Activated CD8-positive, alpha-beta memory T cell treated with anti-CD3 and anti-CD28 coated beads, Interleukin-2, amount 10 ng/mL, durations not matched to agents 7 days and 5 days (primary cell): ENCODE measurements around the gene LRP10. TPM values are rescaled to one million over a fixed set of nuclear protein-coding genes. Genes with fewer than 3 reads are reported as not detected.
A peak's percentile ranks its signal among the peaks of the same experiment; 100 is the strongest.
"Not testable (repeated sequence)": the region's sequence is repeated elsewhere in the genome, so short reads cannot be mapped to it uniquely, and the experiment has no call there.

Experiments used
- ATAC-seq: fragments of 150-1000 bp; cut with Tn5 transposase; one replicate; pipeline ENCODE4 v1.10.0; 2021; ENCODE audit warnings: moderate library complexity
- CTCF ChIA-PET: fragments of 350-600 bp; sonication (Branson Sonifier 250); formaldehyde crosslinking; loops from one replicate; lab custom pipeline; 2021; ENCODE audit warnings: antibody characterized with exemption; lab: Charles Lee
- DNase-seq: peaks from one replicate; pipeline ENCODE4 v3.0.0-alpha.2; 2020
- H3K27ac Mint-ChIP-seq: one replicate; pipeline ENCODE4 v1.8.0; 2021; ENCODE audit warnings: mild to moderate bottlenecking, mixed read lengths
- H3K27me3 Mint-ChIP-seq: one replicate; pipeline ENCODE4 v1.8.0; 2021; ENCODE audit warnings: mixed read lengths
- H3K36me3 Mint-ChIP-seq: one replicate; pipeline ENCODE4 v1.8.0; 2021; ENCODE audit warnings: mild to moderate bottlenecking, mixed read lengths
- H3K4me1 Mint-ChIP-seq: one replicate; pipeline ENCODE4 v1.8.0; 2021; ENCODE audit warnings: mixed read lengths
- H3K4me3 Mint-ChIP-seq: one replicate; pipeline ENCODE4 v1.8.0; 2021; ENCODE audit warnings: mild to moderate bottlenecking, moderate library complexity, mixed read lengths
- H3K9me3 Mint-ChIP-seq: one replicate; pipeline ENCODE4 v1.8.0; 2022; ENCODE audit warnings: low read depth, mixed read lengths
- total RNA-seq, 2 experiments: library from RNA; stranded (reverse); gene quantifications; one replicate each; pipeline ENCODE4 v1.2.3, GENCODE V29; 2021

Gene LRP10, protein sequence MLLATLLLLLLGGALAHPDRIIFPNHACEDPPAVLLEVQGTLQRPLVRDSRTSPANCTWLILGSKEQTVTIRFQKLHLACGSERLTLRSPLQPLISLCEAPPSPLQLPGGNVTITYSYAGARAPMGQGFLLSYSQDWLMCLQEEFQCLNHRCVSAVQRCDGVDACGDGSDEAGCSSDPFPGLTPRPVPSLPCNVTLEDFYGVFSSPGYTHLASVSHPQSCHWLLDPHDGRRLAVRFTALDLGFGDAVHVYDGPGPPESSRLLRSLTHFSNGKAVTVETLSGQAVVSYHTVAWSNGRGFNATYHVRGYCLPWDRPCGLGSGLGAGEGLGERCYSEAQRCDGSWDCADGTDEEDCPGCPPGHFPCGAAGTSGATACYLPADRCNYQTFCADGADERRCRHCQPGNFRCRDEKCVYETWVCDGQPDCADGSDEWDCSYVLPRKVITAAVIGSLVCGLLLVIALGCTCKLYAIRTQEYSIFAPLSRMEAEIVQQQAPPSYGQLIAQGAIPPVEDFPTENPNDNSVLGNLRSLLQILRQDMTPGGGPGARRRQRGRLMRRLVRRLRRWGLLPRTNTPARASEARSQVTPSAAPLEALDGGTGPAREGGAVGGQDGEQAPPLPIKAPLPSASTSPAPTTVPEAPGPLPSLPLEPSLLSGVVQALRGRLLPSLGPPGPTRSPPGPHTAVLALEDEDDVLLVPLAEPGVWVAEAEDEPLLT
- total RNA-seq = 10 to 100 TPM; 59.0 to 60.1 TPM

DNA sequence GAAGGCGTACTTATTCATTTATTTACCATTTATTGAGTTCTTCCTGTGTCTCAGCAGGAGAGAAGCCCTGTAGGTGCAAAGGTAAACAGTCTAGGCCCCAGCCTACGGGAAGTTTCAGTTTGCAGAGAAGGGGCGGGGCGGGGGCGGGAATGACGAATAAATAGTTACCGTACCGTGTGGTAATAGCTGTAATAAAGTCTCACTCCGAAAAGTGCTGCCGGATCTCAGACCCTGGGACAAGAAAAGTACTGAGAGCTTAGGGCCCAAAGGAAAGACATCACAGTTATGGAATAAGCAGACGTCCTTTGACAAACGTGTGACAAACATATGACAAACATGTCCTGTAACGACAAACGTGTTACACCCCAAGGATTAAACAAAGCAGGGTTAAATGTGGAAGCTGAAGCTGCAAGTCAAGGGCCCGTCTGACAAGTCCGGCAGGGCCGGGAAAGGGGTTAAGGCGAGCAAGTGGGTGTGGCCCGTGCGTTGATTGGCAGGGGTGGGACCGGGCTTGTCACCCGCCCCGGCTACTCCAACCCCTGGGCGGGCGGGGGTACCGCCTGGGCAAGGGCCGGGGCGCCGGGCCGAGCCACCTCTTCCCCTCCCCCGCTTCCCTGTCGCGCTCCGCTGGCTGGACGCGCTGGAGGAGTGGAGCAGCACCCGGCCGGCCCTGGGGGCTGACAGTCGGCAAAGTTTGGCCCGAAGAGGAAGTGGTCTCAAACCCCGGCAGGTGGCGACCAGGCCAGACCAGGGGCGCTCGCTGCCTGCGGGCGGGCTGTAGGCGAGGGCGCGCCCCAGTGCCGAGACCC lies at the start of gene LRP10:
TSS of gene LRP10 (plus strand) at position 517 of the 809 bp plus-strand sequence. CDS start 564 bp downstream, outside the sequence.
- Mint-ChIP-seq H3K4me1 (peaks cover 32% of the 10 kb centered on the region), H3K4me3 (peak within 1 kb of the TSS; percentile 88), H3K9me3 (no peaks in the 10 kb centered on the region), H3K36me3 (peaks cover 19% of the 10 kb centered on the region), H3K27me3 (no peaks in the 10 kb centered on the region), H3K27ac (peak within 1 kb of the TSS; percentile 98)
- DNase-seq (peak; percentile 92), ATAC-seq (peak; percentile 89)
- CTCF ChIA-PET = interaction anchor here (0.6 to 5.6 kb wide), 22 partner anchors 11 to 361 kb away, joined by 3 to 126 read pairs (median 8); partner anchors contain the start of genes OXA1L, PRMT5, RBM23 and REM2

DNA sequence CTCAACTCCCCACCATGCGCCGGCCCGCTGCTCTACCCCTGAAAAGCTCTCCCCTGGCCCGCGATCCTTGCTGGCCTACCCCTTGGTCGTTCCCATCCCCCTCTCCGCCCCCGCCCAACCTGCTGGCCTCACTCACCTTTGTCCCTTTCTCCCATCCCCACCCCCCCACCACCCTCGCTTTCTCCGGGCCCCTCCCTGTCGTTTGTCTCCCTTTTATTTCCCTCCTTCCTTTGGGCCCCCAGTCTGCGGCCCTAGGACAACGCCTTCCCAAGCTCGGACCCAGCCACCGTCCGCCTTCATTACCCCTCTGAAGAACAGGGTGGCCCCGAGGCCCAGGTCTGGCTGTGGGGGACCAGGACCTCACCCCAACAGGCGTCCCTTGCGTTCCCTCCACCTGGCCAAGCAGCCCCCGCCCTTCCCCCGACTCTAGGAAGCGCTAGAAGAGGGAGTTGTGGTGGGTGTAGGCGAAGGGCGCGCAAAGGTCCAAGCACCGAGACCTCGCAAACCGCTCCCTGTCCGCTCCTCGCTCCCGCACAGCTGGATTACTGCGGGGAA lies 49.4 kb upstream of the LRP10 start:
- no peak for ATAC-seq
- peaks cover 29% of the 10 kb centered on the region for H3K4me1 Mint-ChIP-seq
- no peaks in the 10 kb centered on the region for H3K9me3 Mint-ChIP-seq
- DNase-seq = no peak
- H3K27ac Mint-ChIP-seq = no peak overlapping the region
- CTCF ChIA-PET = interaction anchor here (0.6 to 7.8 kb wide), 37 partner anchors 8 to 266 kb away, joined by 3 to 239 read pairs (median 6); partner anchors contain the start of genes ABHD4, AJUBA, CDH24 and DAD1
- H3K36me3 Mint-ChIP-seq = no peaks in the 10 kb centered on the region
- H3K27me3 Mint-ChIP-seq = peaks cover 28% of the 10 kb centered on the region
- H3K4me3 Mint-ChIP-seq = peak overlapping the region; percentile 30

DNA sequence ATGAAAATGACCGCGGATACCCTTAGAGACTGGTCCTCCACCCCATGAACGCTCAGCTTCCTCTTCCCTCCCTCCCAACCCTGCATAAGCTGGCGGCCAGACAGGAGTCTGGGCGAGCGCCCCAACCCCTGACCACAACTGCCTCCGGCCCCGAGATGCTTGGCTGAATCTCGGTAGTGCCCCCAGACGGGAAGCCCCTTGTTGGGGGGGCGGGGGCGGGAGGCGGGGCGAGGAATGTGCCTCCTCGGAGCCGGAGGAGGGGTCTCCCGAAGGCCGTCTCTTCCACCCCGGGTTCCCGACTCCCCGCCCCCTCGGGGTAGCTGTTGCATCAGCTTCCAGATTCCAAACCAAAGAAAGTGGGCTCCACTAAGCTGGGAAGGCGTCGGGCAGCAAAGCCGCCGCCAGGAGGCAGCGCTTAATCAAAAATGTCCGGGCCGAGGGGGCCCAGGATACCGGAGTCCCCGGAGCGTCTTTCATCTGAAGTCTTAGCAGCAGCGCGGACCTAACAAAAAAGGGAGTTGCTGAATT lies 48.9 kb upstream of the LRP10 start:
- CTCF ChIA-PET = interaction anchor here (0.6 to 7.8 kb wide), 41 partner anchors 8 to 997 kb away, joined by 3 to 239 read pairs (median 6); partner anchors contain the start of genes ABHD4, AJUBA, CDH24 and DAD1
- DNase-seq (peak; percentile 81), ATAC-seq (peak; percentile 94)
- Mint-ChIP-seq H3K4me3 (peak overlapping the region; percentile 30), H3K36me3 (no peaks in the 10 kb centered on the region), H3K27me3 (peaks cover 28% of the 10 kb centered on the region), H3K9me3 (no peaks in the 10 kb centered on the region), H3K27ac (no peak overlapping the region), H3K4me1 (peaks cover 29% of the 10 kb centered on the region)

DNA sequence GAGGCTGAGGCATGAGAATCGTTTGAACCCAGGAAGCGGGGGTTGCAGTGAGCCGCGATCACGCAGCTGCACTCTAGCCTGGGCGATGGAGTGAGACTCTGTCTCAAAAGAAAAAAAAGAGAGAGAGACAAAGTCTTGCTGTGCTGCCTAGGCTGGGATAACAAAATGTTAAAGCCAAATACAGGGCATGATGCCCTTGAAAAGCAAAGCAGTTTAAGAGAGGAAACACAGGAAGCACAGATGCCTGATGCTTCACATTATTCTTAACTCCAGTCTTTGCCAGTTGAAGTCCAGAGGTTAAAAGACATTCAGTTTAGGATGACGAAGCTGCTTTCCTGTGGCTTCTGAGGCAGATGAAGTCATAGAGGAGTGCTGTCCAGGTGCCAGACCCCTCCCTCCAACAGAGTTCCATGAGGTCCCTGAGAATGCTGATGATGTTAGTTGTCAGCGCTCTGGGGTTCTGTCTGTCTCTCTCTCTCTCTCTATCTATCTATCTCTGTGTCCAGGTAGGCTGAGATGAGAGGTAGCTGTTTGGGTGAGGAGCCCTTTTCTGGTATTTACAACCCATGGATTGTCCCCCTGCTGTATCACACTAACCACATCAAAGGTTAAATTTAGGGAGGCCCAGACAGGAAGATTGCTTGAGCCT lies 46.7 kb upstream of the LRP10 start:
- no peak for DNase-seq
- Mint-ChIP-seq H3K27me3 (peaks cover 23% of the 10 kb centered on the region), H3K4me3 (no peak overlapping the region), H3K36me3 (peaks cover 5% of the 10 kb centered on the region), H3K4me1 (peaks cover 30% of the 10 kb centered on the region), H3K27ac (no peak overlapping the region), H3K9me3 (no peaks in the 10 kb centered on the region)
- no peak for ATAC-seq
- CTCF ChIA-PET = interaction anchor here (1.0 to 7.8 kb wide), 16 partner anchors 13 to 253 kb away, joined by 3 to 239 read pairs (median 8); partner anchors contain the start of genes AJUBA, DAD1, LRP10 and PRMT5

DNA sequence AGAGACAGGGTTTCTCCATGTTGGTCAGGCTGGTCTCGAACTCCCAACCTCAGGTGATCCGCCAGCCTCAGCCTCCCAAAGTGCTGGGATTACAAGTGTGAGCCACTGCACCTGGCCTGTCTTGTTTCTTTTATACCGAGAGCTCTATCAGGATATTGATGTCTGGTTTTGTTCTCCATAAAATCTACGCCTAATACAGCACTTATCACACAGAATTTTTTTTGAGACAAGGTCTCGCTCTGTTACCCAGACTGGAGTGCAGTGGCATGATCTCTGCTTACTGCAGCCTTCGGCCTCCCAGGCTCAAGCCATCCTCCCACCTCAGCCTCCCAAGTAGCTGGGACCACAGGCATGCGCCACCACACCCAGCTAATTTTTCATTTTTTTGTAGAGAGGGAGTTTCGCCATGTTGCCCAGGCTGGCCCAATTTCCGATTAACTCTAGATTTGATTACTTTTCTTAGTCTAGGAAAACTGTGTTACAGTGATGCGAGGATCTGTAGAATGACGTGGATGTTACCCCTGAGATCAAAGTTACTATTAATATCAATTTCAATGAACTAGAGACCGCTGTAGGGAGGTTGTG lies 42.4 kb upstream of the LRP10 start:
- CTCF ChIA-PET = interaction anchor here (0.8 to 10.0 kb wide), 10 partner anchors 10 to 272 kb away, joined by 3 to 143 read pairs (median 6); partner anchors contain the start of gene RBM23
- H3K4me1 Mint-ChIP-seq = peaks cover 32% of the 10 kb centered on the region
- H3K9me3 Mint-ChIP-seq, ATAC-seq, DNase-seq, H3K27me3 Mint-ChIP-seq: not testable (repeated sequence)
- H3K36me3 Mint-ChIP-seq = peaks cover 22% of the 10 kb centered on the region
- H3K4me3 Mint-ChIP-seq = peak overlapping the region; percentile 92
- H3K27ac Mint-ChIP-seq = peak overlapping the region; percentile 96

DNA sequence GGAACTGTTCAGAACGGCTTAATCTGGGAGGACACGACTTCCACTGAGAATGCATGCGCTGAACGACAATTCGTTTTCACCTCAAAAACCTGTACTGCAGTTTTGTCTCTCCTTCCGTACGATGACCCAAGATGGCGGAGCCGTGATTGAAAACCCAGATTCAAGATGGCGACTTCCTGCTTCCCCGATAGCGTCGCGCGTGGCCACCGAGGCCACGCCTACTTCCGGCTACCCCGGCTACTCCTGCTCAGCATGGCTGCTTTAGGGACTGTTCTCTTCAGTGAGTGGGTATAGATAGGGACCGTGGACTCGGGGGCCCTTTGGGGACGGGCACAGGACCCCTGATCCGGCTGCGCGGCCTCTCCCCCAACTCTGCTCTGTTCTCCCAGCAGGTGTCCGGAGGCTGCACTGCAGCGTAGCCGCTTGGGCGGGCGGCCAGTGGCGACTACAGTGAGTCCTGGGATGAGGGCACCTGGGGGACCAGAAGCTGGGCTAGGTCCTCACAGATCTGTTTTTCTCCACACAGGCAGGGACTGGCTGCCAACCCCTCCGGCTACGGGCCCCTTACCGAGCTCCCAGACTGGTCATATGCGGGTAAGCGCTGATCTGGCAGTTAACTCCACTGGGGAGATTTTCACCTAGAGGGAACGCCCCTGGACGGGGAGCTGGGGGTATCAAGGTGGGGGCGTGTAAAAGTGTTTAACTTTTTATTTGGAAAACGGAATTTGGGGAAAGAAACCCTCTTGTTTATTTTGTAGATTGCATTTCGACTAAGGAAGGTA lies 41.7 kb upstream of the LRP10 start, which contains the start of gene MRPL52:
TSS of gene MRPL52 (plus strand) at position 227 of the 782 bp plus-strand sequence. CDS start at position 253, 26 bp downstream.
- Mint-ChIP-seq H3K27me3 (peaks cover 3% of the 10 kb centered on the region), H3K9me3 (no peaks in the 10 kb centered on the region), H3K4me1 (peaks cover 27% of the 10 kb centered on the region), H3K4me3 (peak within 1 kb of the TSS; percentile 92), H3K27ac (peak within 1 kb of the TSS; percentile 96), H3K36me3 (peaks cover 26% of the 10 kb centered on the region)
- ATAC-seq = peak; percentile 96
- CTCF ChIA-PET = interaction anchor here (0.8 to 10.0 kb wide), 21 partner anchors 8 to 265 kb away, joined by 3 to 143 read pairs (median 4); partner anchors contain the start of genes ABHD4, OXA1L, PRMT5 and RBM23
- DNase-seq = peak; percentile 95

DNA sequence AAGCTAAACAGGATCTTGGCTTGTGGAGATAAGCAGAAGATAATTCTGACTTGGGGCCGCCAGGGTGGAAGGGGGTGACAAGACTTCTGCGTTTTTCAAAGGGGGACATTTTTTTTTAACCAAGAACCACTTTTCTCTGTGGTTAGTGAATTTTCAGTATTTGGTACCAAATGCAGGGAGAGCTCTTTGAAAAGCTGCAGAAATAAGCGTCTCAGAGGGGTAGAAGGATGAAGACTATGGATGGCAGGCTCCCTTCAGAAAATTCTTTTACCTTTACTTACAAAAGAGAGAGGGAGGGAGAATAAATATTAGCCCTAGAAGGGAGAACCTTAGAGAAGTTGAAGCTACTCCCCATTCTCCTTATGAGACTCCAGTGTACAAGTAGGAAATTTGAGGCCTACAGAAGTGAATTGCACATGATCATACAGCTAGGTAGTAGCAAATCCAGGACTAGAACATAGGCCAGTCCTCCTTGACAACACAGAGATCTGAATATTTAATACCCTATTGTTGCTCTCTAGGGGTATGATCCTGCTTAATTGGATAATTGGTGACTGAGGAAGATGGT lies 41.0 kb upstream of the LRP10 start:
- Mint-ChIP-seq H3K27me3 (peaks cover 3% of the 10 kb centered on the region), H3K4me1 (peaks cover 24% of the 10 kb centered on the region), H3K27ac (peak overlapping the region; percentile 96), H3K36me3 (peaks cover 29% of the 10 kb centered on the region), H3K9me3 (no peaks in the 10 kb centered on the region), H3K4me3 (peak overlapping the region; percentile 92)
- no peak for ATAC-seq
- DNase-seq = no peak
- CTCF ChIA-PET = interaction anchor here (0.8 to 10.0 kb wide), 18 partner anchors 8 to 260 kb away, joined by 3 to 143 read pairs (median 4); partner anchors contain the start of genes ABHD4, OXA1L, PRMT5 and RBM23

DNA sequence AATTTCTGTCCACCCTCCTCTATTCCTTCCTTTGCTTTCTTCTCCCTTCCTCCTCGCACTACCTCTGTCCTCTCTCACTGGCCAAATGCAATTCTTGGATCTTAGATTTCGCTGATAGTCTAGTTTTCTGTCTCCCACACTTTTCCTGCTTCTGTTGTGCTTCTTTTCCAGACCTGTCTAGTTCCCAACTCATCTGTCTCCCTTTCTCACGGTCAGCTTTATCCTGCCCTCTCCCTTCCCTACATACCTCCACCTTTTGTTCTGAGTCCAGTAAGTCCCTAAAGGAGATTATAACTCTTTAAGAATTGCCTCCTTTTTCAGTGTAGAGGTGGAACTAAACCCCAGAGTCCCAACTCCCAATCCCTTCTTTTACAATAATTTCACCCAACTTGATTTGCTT lies 36.0 kb upstream of the LRP10 start:
- Mint-ChIP-seq H3K4me1 (peaks cover 21% of the 10 kb centered on the region), H3K9me3 (no peaks in the 10 kb centered on the region), H3K4me3 (no peak overlapping the region), H3K27me3 (peaks cover 16% of the 10 kb centered on the region), H3K27ac (no peak overlapping the region), H3K36me3 (peaks cover 27% of the 10 kb centered on the region)
- ATAC-seq (no peak), DNase-seq (no peak)
- CTCF ChIA-PET = interaction anchor here (1.3 to 10.0 kb wide), 4 partner anchors 12 to 264 kb away, joined by 3 to 143 read pairs (median 10); partner anchors contain the start of gene ABHD4

DNA sequence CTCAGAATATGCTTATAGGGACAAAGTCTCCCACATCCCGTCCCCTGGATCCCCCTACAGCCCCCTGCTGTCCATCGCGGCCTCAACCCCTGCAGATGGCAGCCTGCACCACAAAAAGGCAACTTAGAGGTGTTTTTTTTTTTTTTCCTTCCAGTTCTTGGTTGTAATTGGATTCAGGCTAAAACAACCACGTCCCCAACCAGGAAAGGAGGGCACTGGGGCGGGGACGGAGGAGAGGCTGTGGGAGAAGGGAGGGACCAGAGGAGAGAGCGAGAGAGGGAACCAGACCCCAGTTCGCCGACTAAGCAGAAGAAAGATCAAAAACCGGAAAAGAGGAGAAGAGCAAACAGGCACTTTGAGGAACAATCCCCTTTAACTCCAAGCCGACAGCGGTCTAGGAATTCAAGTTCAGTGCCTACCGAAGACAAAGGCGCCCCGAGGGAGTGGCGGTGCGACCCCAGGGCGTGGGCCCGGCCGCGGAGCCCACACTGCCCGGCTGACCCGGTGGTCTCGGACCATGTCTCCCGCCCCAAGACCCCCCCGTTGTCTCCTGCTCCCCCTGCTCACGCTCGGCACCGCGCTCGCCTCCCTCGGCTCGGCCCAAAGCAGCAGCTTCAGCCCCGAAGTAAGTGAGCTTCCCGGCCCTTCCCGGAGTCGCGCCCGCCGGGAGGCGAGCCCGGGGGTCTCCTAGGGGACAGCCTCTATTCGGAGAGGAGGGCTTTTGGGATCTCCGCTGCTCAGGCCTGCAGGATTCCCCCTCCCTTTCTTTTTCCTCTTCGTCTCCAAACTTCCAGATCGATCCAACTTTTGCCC lies 35.0 kb upstream of the LRP10 start, which contains the start of gene MMP14:
TSS of gene MMP14 (plus strand) at position 285 of the 813 bp plus-strand sequence. CDS start at position 518, 233 bp downstream.
- CTCF ChIA-PET = interaction anchor here (0.8 to 4.3 kb wide), 7 partner anchors 13 to 30 kb away, joined by 3 to 26 read pairs (median 4); no protein-coding TSS in a partner anchor
- Mint-ChIP-seq H3K4me3 (no peak within 1 kb of the TSS), H3K27ac (no peak within 1 kb of the TSS), H3K4me1 (peaks cover 14% of the 10 kb centered on the region), H3K27me3 (peaks cover 16% of the 10 kb centered on the region), H3K9me3 (no peaks in the 10 kb centered on the region), H3K36me3 (peaks cover 23% of the 10 kb centered on the region)
- ATAC-seq = no peak
- no peak for DNase-seq
